Raji (cell line): ENCODE measurements around the gene PEAK3.

Experiments used
- POLR2A ChIP-seq: IDR thresholded peaks from 2 replicates; pipeline ENCODE4 v1.6.1; 2011; ENCODE audit warnings: low read depth, low read length, control low read depth; ENCODE audit not compliant: insufficient read depth

Gene PEAK3

GRCh38 chr19:2243274-2244124, 38.5 kb downstream of the PEAK3 start:
- TF ChIP-seq POLR2A: no peak

DNA sequence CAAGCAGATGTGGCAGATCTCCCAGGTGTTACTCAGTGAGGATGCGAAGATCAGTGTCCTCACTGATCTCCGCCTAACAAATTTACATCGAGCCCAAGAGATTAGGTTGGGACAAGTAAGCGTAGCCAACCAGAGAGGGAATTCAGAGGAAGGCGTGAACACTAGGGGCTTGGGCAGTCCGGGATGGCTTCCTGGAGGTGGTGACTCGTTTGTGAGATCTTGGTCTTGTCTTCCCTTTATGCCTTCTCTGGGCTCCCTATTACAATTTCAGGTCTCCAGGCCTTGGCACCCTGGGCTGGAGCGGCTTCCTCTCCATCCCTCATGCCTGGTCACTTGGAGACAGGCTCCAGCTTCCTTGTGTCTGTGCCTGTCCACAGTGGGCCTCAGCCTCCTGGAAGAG, 39.2 kb downstream of the PEAK3 start:
- no peak for TF ChIP-seq POLR2A

GRCh38 chr19:2242092-2242537, 39.9 kb downstream of the PEAK3 start:
- no peak for TF ChIP-seq POLR2A

- no peak for TF ChIP-seq POLR2A
These were observed 40.9 kb downstream of the PEAK3 start for GRCh38 chr19:2240881-2241760.

DNA sequence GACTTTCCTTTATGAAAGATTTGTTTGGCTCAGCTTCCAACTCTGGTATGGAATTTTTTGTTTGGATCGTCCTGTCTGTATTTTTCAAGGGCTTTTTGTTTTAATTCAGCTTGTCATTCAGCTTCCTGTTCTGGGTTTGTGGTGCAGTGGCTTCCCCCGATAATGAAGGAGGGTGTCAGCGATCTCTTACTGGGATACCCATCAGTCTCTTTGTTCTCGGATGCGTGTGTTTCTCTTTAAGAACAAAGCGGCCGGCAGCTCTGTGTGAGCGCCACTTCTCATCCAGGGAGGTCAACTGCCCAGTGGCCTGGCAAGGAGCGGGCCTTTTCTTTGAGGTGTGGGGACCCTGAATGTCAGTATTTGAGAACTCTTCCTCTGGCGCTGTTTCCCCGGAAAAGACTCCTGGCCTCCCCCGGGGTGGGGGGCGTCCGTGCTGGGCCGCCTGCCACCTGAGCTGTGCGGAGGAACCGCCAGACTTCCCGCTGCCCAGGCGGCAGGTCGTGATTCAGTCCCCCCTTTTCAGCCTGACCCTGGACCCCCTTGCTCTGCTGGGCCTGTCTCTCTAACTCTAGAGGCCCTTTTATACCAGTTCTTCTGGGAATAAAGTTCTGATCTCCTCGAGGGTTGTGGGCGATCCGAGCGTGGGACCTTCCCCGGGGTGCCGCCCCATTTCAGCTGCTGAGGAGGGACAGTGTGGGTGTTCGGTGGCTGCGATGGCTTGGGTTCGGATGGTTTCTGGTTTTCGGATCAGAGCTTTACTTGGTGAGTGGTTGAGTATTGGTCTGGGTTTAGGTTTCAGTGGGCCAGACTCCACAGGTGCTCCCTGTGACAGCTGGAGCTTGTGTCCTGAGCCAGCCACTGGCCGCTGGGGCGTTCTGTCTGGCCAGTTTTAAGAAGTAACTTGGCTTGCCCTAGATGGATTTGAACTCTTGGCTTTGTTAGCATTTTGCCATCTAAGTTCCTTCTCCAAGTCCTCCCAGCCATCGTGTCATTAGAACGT, 41.9 kb downstream of the PEAK3 start:
- TF ChIP-seq POLR2A: no peak

- no peak for TF ChIP-seq POLR2A
These were observed 42.8 kb downstream of the PEAK3 start for GRCh38 chr19:2239173-2239572.

DNA sequence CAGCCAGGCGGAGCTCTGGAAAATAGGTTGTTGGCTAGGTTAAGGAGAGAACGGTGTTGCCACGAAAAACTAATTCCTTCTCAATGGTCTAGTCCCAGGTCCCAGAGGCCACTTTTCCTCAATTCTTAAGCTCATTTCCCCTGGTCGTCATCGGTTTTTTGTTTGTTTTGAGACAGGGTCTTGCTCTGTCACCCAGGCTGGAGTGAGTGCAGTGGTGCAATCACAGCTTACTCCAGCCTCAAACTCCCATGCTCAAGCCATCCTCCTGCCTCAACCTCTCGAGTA, 44.2 kb downstream of the PEAK3 start:
- TF ChIP-seq POLR2A: no peak

DNA sequence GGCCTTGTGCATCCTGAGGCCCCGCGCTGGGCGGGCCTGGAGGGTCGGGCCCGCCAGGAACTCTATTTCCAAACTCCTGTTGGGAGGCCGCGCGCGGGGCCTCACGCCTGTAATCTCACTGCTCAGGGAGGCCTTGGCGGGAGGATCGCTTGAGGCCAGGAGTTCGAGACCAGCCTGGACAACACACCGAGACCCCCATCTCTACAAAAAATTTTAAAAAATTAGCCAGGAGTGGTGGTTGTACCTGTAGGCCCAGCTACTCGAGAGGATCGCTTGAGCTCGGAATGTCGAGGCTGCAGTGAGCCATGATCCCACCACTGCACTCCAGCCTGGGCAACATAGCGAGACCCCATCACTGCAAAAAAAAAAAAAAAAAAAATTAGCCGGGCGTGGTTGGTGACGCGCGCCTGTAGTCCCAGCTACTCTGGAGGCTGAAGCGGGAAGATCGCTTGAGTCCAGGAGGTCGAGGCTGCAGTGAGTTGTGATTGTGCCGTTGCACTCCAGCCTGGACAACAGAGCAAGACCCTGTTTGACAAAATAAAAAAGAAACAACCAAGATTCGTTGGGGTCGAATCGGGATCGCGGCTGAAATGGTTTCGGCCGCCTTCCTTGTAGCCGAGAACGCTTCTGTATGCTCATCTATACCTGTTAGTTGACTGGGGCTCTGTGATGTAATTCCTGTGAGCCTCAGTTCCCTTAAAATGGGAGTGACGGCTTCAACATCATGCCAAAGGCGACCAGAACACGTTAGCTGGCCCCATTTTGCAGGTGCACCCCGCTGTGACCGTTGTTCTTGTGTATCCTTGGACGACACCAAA, 44.7 kb downstream of the PEAK3 start:
- no peak for TF ChIP-seq POLR2A

- TF ChIP-seq POLR2A: peak; percentile 85
These were observed 45.5 kb downstream of the PEAK3 start, which contains the start of the genes PLEKHJ1 and SF3A2 for GRCh38 chr19:2236314-2237050. Gene PLEKHJ1 (minus strand): TSS chr19:2236329. CDS start chr19:2236248, 81 bp downstream. Gene SF3A2 (plus strand): TSS chr19:2236824. CDS start chr19:2243419, 6,595 bp downstream.

- peak; percentile 50; the same call in 1 of the 2 replicates for TF ChIP-seq POLR2A
These were observed 46.0 kb downstream of the PEAK3 start for GRCh38 chr19:2236064-2236313.

- no peak for TF ChIP-seq POLR2A
These were observed 46.5 kb downstream of the PEAK3 start for GRCh38 chr19:2235381-2236063.

DNA sequence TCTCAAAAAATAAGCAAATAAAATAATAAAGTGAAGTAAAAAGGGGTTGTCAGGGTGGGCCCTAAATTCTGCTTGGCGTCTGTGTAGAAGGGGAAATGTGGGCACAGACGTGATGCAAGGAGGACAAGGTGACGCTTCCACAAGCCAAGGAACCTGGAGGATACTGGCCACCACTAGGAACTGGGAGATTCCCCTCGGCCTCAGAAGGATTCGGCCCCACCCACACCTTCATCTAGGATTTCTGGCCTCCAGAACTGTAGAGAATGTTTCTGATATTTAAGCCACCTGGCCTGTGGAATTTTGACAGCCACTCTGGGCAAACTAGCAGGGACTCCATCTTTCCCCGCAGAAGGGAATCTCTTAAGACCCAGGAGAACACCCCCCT, 47.0 kb downstream of the PEAK3 start:
- TF ChIP-seq POLR2A: no peak

DNA sequence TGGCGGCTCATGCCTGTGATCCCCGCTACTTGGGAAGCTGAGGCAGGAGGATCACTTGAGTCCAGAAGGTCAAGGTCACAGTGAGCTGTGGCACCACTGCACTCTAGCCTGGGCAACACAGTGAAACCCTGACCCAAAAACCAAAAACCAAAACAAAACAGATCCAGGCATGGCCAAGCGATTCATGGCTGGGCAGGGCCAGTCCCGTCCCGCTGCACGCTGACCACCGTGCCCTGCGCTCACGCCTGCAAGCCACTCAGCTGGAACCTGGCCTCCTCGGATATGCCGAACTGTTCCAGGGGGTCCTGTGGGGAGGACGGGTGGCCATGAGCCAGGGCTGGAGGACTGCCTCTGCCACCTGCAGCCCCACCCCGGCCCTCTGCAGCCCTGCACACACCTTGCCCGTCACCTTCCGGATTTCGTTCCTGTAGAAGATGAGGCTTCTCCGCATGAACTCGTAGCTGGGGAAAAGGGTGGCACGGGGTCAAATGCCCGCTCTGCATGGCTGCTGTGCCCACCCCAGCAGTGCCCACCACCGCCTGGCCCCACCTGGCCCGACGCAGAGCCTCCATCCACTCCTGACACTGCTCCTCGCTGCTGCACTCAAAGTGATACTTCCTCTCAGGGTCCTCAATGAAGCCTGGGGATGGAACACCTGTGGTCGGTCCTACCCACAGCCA, 48.2 kb downstream of the PEAK3 start:
- TF ChIP-seq POLR2A: no peak
